GM06990 (cell line): ENCODE results near the gene XRCC3.
"Not testable (repeated sequence)": the region's sequence is repeated elsewhere in the genome, so short reads cannot be mapped to it uniquely, and the experiment has no call there.

Experiments used
- DNase-seq: peaks from one replicate; pipeline ENCODE4 v3.0.0-alpha.2; 2011; ENCODE audit not compliant: insufficient read length; ENCODE audit errors: extremely low read depth
- H3K27me3 ChIP-seq: replicated peaks from 2 replicates; pipeline ENCODE4 v1.6.0; 2011; ENCODE audit warnings: low read length; ENCODE audit not compliant: control insufficient read depth, insufficient read depth
- H3K36me3 ChIP-seq: 2 replicates; pipeline ENCODE4 v1.5.1; 2011; ENCODE audit warnings: low read length; ENCODE audit not compliant: control insufficient read depth, insufficient read depth
- H3K4me3 ChIP-seq: replicated peaks from 2 replicates; pipeline ENCODE4 v1.5.1; 2011; ENCODE audit warnings: low read depth, mild to moderate bottlenecking, control low read depth, low read length
- TF ChIP-seq, protein P1 (sequence below): IDR thresholded peaks from 2 replicates; pipeline ENCODE4 v1.5.1; 2011; ENCODE audit warnings: low read length, control low read depth, mild to moderate bottlenecking, inconsistent platforms; ENCODE audit not compliant: insufficient read depth, poor library complexity, severe bottlenecking

Gene XRCC3

GRCh38 chr14:103654619-103655018 lies 60.6 kb downstream of the XRCC3 start:
- H3K36me3 ChIP-seq, result peaks cover 21% of the 10 kb centered on the region
- TF ChIP-seq, protein P1, sequence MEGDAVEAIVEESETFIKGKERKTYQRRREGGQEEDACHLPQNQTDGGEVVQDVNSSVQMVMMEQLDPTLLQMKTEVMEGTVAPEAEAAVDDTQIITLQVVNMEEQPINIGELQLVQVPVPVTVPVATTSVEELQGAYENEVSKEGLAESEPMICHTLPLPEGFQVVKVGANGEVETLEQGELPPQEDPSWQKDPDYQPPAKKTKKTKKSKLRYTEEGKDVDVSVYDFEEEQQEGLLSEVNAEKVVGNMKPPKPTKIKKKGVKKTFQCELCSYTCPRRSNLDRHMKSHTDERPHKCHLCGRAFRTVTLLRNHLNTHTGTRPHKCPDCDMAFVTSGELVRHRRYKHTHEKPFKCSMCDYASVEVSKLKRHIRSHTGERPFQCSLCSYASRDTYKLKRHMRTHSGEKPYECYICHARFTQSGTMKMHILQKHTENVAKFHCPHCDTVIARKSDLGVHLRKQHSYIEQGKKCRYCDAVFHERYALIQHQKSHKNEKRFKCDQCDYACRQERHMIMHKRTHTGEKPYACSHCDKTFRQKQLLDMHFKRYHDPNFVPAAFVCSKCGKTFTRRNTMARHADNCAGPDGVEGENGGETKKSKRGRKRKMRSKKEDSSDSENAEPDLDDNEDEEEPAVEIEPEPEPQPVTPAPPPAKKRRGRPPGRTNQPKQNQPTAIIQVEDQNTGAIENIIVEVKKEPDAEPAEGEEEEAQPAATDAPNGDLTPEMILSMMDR, result no peak
- H3K4me3 ChIP-seq, result no peak overlapping the region

GRCh38 chr14:103653805-103654204 lies 61.4 kb downstream of the XRCC3 start:
- TF ChIP-seq, protein P1, result no peak
- no peak for DNase-seq
- H3K4me3 ChIP-seq, result no peak overlapping the region
- H3K36me3 ChIP-seq, result peaks cover 19% of the 10 kb centered on the region
- H3K27me3 ChIP-seq, result no peaks in the 10 kb centered on the region

More at GRCh38 chr14:103654619-103655018, 60.6 kb downstream of the XRCC3 start:
- no peak for DNase-seq
- no peaks in the 10 kb centered on the region for H3K27me3 ChIP-seq

- not testable (repeated sequence) for H3K27me3 ChIP-seq, DNase-seq, H3K4me3 ChIP-seq
- peaks cover 19% of the 10 kb centered on the region for H3K36me3 ChIP-seq
These were observed 61.9 kb downstream of the XRCC3 start for GRCh38 chr14:103653336-103653735.

GRCh38 chr14:103652806-103653205 lies 62.4 kb downstream of the XRCC3 start:
- Histone ChIP-seq H3K27me3 (no peaks in the 10 kb centered on the region), H3K4me3 (no peak overlapping the region), H3K36me3 (peaks cover 16% of the 10 kb centered on the region)
- no peak for DNase-seq
- TF ChIP-seq, protein P1, result no peak

DNA sequence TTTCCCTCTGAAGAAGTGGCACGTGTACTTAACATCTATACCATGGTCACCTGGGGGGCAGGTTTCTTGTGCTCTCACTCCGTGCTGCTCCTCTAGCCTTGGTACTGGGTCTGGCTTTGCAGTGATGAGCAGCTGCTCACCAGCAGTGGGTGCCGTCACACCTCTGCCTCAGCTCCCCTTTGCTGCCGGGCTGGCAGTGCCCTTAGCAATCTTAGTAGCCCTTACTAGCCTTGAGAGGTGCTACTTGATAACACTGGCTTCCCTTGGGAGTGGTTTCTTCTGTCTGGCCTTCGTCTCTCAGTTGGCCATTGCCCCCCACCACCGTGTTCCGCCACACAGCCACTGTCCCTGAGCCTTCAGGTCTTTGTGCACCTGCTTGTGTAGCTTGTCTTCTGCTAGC lies 63.7 kb downstream of the XRCC3 start:
- peaks cover 13% of the 10 kb centered on the region for H3K36me3 ChIP-seq
- H3K27me3 ChIP-seq, result no peaks in the 10 kb centered on the region
- H3K4me3 ChIP-seq, result no peak overlapping the region
- DNase-seq, result no peak
- TF ChIP-seq, protein P1, result no peak

DNA sequence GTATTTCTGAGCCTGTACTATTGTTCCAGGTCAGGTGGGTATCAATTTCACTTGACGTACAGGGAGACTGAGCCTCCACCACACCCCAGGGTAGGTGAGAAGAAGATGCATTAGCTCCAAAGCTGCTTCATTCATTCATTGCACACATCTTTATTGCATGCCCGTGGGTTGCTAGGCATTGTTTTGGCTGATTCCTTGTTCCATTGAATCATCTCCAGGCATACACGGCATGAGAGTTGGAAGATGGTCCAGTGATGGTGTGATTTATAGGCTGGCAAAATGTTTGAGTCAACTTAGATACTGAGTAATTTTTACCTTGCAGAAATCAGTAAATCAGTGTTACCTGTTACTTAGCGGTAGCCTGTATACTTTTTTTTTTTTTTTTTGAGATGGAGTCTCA lies 65.0 kb downstream of the XRCC3 start:
- Histone ChIP-seq H3K27me3 (no peaks in the 10 kb centered on the region), H3K36me3 (peaks cover 5% of the 10 kb centered on the region), H3K4me3 (no peak overlapping the region)
- no peak for DNase-seq
- TF ChIP-seq, protein P1, result no peak
